ENCODE results near the gene PTPRD. TPM values are rescaled to one million over a fixed set of nuclear protein-coding genes. Genes with fewer than 3 reads are reported as not detected.

Gene PTPRD
- total and polyA plus RNA-seq, 5 experiments from 2014 or later: not detected

DNA sequence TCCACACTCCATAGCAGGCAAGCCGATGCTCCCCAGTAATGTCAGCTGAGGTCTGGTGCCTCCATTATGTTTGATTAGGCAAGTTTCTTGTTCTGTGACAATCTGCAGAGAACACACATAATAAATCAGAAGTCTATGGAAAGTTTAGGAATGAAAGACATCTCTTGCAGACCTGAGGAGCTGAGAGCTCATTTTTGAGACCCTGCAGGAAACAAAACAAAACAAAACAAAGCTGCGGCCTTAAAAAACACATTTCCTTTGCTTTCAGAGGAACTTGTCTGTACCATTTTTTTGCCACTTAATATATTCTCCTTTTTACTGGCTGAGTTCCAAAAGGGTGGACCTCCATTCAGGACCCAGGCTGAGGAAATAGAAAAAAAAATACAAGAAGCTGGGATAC, 2332.0 kb downstream of the PTPRD start:
- no peak for DNase-seq
- Mint-ChIP-seq H3K27ac (no peak overlapping the region), H3K4me3 (no peak overlapping the region), H3K36me3 (peaks cover 0 to 5% (median 3%) of the 10 kb centered on the region in 3 donors), H3K9me3 (peaks cover 0 to 18% (median 11%) of the 10 kb centered on the region in 9 donors), H3K4me1 (no peaks in the 10 kb centered on the region), H3K27me3 (peaks cover 0 to 1% (median 0%) of the 10 kb centered on the region in 5 donors)
- ATAC-seq: no peak
- POLR2A ChIA-PET: no interaction called here

- Mint-ChIP-seq H3K4me3 (no peak overlapping the region), H3K4me1 (no peaks in the 10 kb centered on the region), H3K36me3 (peaks cover 0 to 5% (median 3%) of the 10 kb centered on the region in 3 donors), H3K27ac (no peak overlapping the region), H3K27me3 (peaks cover 0 to 1% (median 0%) of the 10 kb centered on the region in 5 donors), H3K9me3 (peaks cover 0 to 21% (median 11%) of the 10 kb centered on the region in 9 donors)
- ATAC-seq (no peak), DNase-seq (no peak)
- POLR2A ChIA-PET: no interaction called here
Observed at GRCh38 chr9:8278048-8278447, 2334.8 kb downstream of the PTPRD start.

- ATAC-seq (no peak), DNase-seq (no peak)
- Mint-ChIP-seq H3K4me3 (no peak overlapping the region), H3K4me1 (no peaks in the 10 kb centered on the region), H3K27ac (no peak overlapping the region), H3K9me3 (peaks cover 0 to 7% (median 0%) of the 10 kb centered on the region in 9 donors), H3K36me3 (no peaks in the 10 kb centered on the region), H3K27me3 (peaks cover 0 to 4% (median 0%) of the 10 kb centered on the region in 5 donors)
- POLR2A ChIA-PET: no interaction called here
Observed at GRCh38 chr9:8270235-8270634, 2342.6 kb downstream of the PTPRD start.

GRCh38 chr9:8268881-8269280, 2343.9 kb downstream of the PTPRD start:
- H3K9me3 Mint-ChIP-seq: peaks cover 0 to 3% (median 0%) of the 10 kb centered on the region in 9 donors
- H3K4me1 Mint-ChIP-seq: no peaks in the 10 kb centered on the region
- ATAC-seq (no peak), DNase-seq (no peak)
- POLR2A ChIA-PET: no interaction called here
- peaks cover 0 to 4% (median 0%) of the 10 kb centered on the region in 5 donors for H3K27me3 Mint-ChIP-seq
- no peaks in the 10 kb centered on the region for H3K36me3 Mint-ChIP-seq
- no peak overlapping the region for H3K4me3 Mint-ChIP-seq
- no peak overlapping the region for H3K27ac Mint-ChIP-seq

- H3K27me3 Mint-ChIP-seq: peaks cover 0 to 4% (median 0%) of the 10 kb centered on the region in 5 donors
- H3K27ac Mint-ChIP-seq: no peak overlapping the region
- no peaks in the 10 kb centered on the region for H3K36me3 Mint-ChIP-seq
- H3K4me3 Mint-ChIP-seq: no peak overlapping the region
- no peak for ATAC-seq
- peaks cover 0 to 3% (median 0%) of the 10 kb centered on the region in 9 donors for H3K9me3 Mint-ChIP-seq
- POLR2A ChIA-PET: no interaction called here
- no peaks in the 10 kb centered on the region for H3K4me1 Mint-ChIP-seq
- DNase-seq: no peak
Observed at GRCh38 chr9:8268216-8268878, 2344.5 kb downstream of the PTPRD start.

DNA sequence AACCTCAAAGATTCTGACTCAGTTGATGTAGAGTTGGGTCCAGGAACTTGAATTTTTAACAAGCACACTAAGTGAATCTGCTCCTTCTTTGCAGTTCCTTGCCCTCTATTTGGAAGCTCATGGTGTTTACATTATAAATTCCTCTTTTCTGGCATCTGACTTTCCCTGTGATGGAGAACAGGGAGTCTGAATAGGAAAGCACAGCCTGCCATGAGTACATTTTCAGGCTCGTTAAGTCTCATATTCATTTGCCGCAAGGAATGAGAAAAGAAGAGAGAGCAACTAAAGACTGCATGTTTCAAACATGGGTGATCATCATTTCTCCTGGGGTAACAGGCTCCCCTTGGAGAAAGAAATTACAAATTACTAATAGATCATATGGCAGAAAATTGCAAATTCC, 2345.2 kb downstream of the PTPRD start:
- Mint-ChIP-seq H3K4me3 (no peak overlapping the region), H3K9me3 (peaks cover 0 to 3% (median 0%) of the 10 kb centered on the region in 9 donors), H3K27ac (no peak overlapping the region), H3K27me3 (peaks cover 0 to 4% (median 0%) of the 10 kb centered on the region in 5 donors), H3K4me1 (peaks cover 0 to 1% (median under 1%) of the 10 kb centered on the region in 4 donors), H3K36me3 (no peaks in the 10 kb centered on the region)
- ATAC-seq: no peak
- DNase-seq: no peak
- POLR2A ChIA-PET: no interaction called here

GRCh38 chr9:8266861-8267260, 2345.9 kb downstream of the PTPRD start:
- no peaks in the 10 kb centered on the region for H3K36me3 Mint-ChIP-seq
- ATAC-seq (no peak), DNase-seq (no peak)
- POLR2A ChIA-PET: no interaction called here
- peaks cover 0 to 4% (median 0%) of the 10 kb centered on the region in 5 donors for H3K27me3 Mint-ChIP-seq
- no peak overlapping the region for H3K4me3 Mint-ChIP-seq
- H3K4me1 Mint-ChIP-seq: peaks cover 0 to 3% (median 3%) of the 10 kb centered on the region in 4 donors
- no peak overlapping the region for H3K27ac Mint-ChIP-seq
- peaks cover 0 to 3% (median 0%) of the 10 kb centered on the region in 9 donors for H3K9me3 Mint-ChIP-seq

- Mint-ChIP-seq H3K4me3 (no peak overlapping the region), H3K27ac (no peak overlapping the region), H3K27me3 (peaks cover 0 to 4% (median 0%) of the 10 kb centered on the region in 5 donors), H3K36me3 (no peaks in the 10 kb centered on the region), H3K9me3 (no peaks in the 10 kb centered on the region), H3K4me1 (peaks cover 0 to 8% (median 5%) of the 10 kb centered on the region in 4 donors)
- POLR2A ChIA-PET: no interaction called here
- DNase-seq (no peak), ATAC-seq (no peak)
Observed at GRCh38 chr9:8265281-8265680, 2347.5 kb downstream of the PTPRD start.

Data from naive thymus-derived CD8-positive, alpha-beta T cell (primary cell).